GM12878 (cell line): ENCODE results near the gene SOX9. TPM values are rescaled to one million over a fixed set of nuclear protein-coding genes. Genes with fewer than 3 reads are reported as not detected.

Source experiments
- ATAC-seq: fragments of 200-7000 bp; cut with Tn5 transposase; 3 replicates; pipeline ENCODE4 v1.9.1; 2020; ENCODE audit warnings: mild to moderate bottlenecking, moderate library complexity
- BruUV-seq: library from RNA; stranded (reverse); fragments of 400-500 nt; replicated peaks from 2 replicates; lab custom pipeline; 2021; lab: Mats Ljungman, UMichigan
- CTCF ChIA-PET: fragments of 300-600 bp; sonication (Branson Sonifier 250); formaldehyde crosslinking; extraction: SDS; loops from one replicate; lab custom pipeline; 2021; ENCODE audit warnings: inconsistent platforms; lab: Yijun Ruan, JAX
- POLR2A ChIA-PET: fragments of 350-600 bp; formaldehyde crosslinking; extraction: SDS; loops from one replicate; lab custom pipeline; 2021; ENCODE audit warnings: inconsistent platforms; lab: Charles Lee
- RAD21 ChIA-PET: fragments of 300-600 bp; sonication (Branson Sonifier 250); formaldehyde crosslinking; loops from one replicate; lab custom pipeline; 2023; ENCODE audit warnings: antibody characterized with exemption; ENCODE audit not compliant: unreplicated experiment; lab: Charles Lee
- SMC1A ChIA-PET: fragments of 300-600 bp; sonication (Branson Sonifier 250); formaldehyde crosslinking; loops from one replicate; lab custom pipeline; 2023; ENCODE audit not compliant: unreplicated experiment, uncharacterized antibody; lab: Charles Lee
- DNase-seq: peaks from one replicate; pipeline ENCODE4 v3.0.0-alpha.2; 2011; ENCODE audit warnings: low read depth, low spot score
- FAIRE-seq: peaks from 3 replicates; lab custom pipeline; 2011; peaks lifted over from hg19 to GRCh38; lab: Jason Lieb, UNC
- H2AFZ ChIP-seq: 2 replicates; pipeline ENCODE4 v1.6.0; 2011; ENCODE audit warnings: low read depth, low read length, control low read depth; ENCODE audit not compliant: control insufficient read depth
- H3K27ac ChIP-seq: 2 replicates; pipeline ENCODE4 v1.5.1; 2011; ENCODE audit warnings: control low read depth; ENCODE audit not compliant: control insufficient read depth, insufficient read depth
- H3K27me3 ChIP-seq, 2 experiments: replicated peaks in 1 of 2; 2 replicates each; pipeline versions ENCODE4 v1.6.0 to v1.6.1; 2011; ENCODE audit warnings: low read length in 1 of 2; ENCODE audit not compliant: control insufficient read depth in 2 of 2, insufficient read depth in 2 of 2
- H3K36me3 ChIP-seq, 2 experiments: 2 replicates each; pipeline ENCODE4 v1.5.1; 2011; ENCODE audit warnings: low read length in 1 of 2; ENCODE audit not compliant: control insufficient read depth in 2 of 2, insufficient read depth in 2 of 2
- H3K4me1 ChIP-seq: 2 replicates; pipeline ENCODE4 v1.6.1; 2011; ENCODE audit warnings: mild to moderate bottlenecking, low read length, moderate library complexity, mixed read lengths; ENCODE audit not compliant: control insufficient read depth, insufficient read depth
- H3K4me2 ChIP-seq: 2 replicates; pipeline ENCODE4 v1.6.0; 2011; ENCODE audit warnings: control low read depth; ENCODE audit not compliant: control insufficient read depth, insufficient read depth
- H3K4me3 ChIP-seq: fragments of 200-600 bp; sonication (generic); 2 replicates; pipeline ENCODE4 v1.5.1; 2016
- H3K79me2 ChIP-seq: 2 replicates; pipeline ENCODE4 v1.6.0; 2011; ENCODE audit warnings: low read length; ENCODE audit not compliant: control insufficient read depth, insufficient read depth
- H3K9ac ChIP-seq: 2 replicates; pipeline ENCODE4 v1.8.0; 2011; ENCODE audit warnings: low read length, control low read depth, mixed read lengths; ENCODE audit not compliant: control insufficient read depth, insufficient read depth
- H3K9me3 ChIP-seq: replicated peaks from 3 replicates; pipeline ENCODE4 v1.5.1; 2011; ENCODE audit warnings: mild to moderate bottlenecking, low read length; ENCODE audit not compliant: control insufficient read depth, insufficient read depth
- H4K20me1 ChIP-seq: 2 replicates; pipeline ENCODE4 v1.6.0; 2011; ENCODE audit not compliant: control insufficient read depth, insufficient read depth
- CBX5 ChIP-seq: sonication (generic); IDR thresholded peaks from 2 replicates; pipeline ENCODE4 v1.6.1; 2016; ENCODE audit warnings: low read depth, moderate library complexity, mild to moderate bottlenecking, inconsistent platforms
- CREB1 ChIP-seq: IDR thresholded peaks from 2 replicates; pipeline ENCODE4 v1.6.1; 2012; ENCODE audit warnings: low read depth, mild to moderate bottlenecking, inconsistent platforms
- ELK1 ChIP-seq: IDR thresholded peaks from 2 replicates; pipeline ENCODE4 v1.6.1; 2012; ENCODE audit warnings: low read depth, low read length, improper control_type of control experiment
- HDAC2 ChIP-seq: fragments of 200-600 bp; sonication (generic); IDR thresholded peaks from 2 replicates; pipeline ENCODE4 v1.6.1; 2017
- IKZF2 ChIP-seq, 2 experiments: fragments of 450-650 bp; IDR thresholded peaks; 2 replicates each; pipeline ENCODE4 v1.6.1; 2017; ENCODE audit warnings: mild to moderate bottlenecking in 2 of 2, moderate library complexity in 2 of 2
- MEF2A ChIP-seq: IDR thresholded peaks from 2 replicates; pipeline ENCODE4 v1.6.1; 2011; ENCODE audit warnings: low read depth, mild to moderate bottlenecking, low read length, moderate library complexity; ENCODE audit not compliant: insufficient read depth
- SIX5 ChIP-seq: IDR thresholded peaks from 2 replicates; pipeline ENCODE4 v1.6.1; 2011; ENCODE audit warnings: mild to moderate bottlenecking, low read depth, low read length, moderate library complexity; ENCODE audit not compliant: severe bottlenecking
- STAT3 ChIP-seq: IDR thresholded peaks from 2 replicates; pipeline ENCODE4 v1.6.1; 2011; ENCODE audit warnings: low read depth, low read length, improper control_type of control experiment
- ZNF384 ChIP-seq: IDR thresholded peaks from 2 replicates; pipeline ENCODE4 v1.6.1; 2012; ENCODE audit warnings: low read depth, mild to moderate bottlenecking, low read length, improper control_type of control experiment, borderline replicate concordance
- ZSCAN29 ChIP-seq: fragments of 450-650 bp; IDR thresholded peaks from 2 replicates; pipeline ENCODE4 v1.6.1; 2017; ENCODE audit warnings: mild to moderate bottlenecking, moderate library complexity
- WGBS: methylation state at CpG from one replicate; pipeline ENCODE4 v1.1.6; 2016; ENCODE audit warnings: low lambda C conversion rate; ENCODE audit not compliant: insufficient replicate concordance, insufficient coverage; ENCODE audit errors: missing lambda C conversion rate; 5-methylcytosine and 5-hydroxymethylcytosine counted together
- in situ Hi-C: fragments of 300-500 bp; cut with MboI; formaldehyde crosslinking; loops from 9 replicates; pipeline ENCODE4 v1.14.3; 2018; ENCODE audit warnings: mixed read lengths
- intact Hi-C: fragments of 100-400 bp; cut with micrococcal nuclease; formaldehyde crosslinking; loops from one replicate; pipeline ENCODE4 v1.14.2; 2022; ENCODE audit not compliant: unreplicated experiment
- polyA plus RNA-seq, 11 experiments: library from polyadenylated mRNA; depleted of rRNA in 4 of 11; unstranded in 6 of 11; stranded (reverse) in 5 of 11; fragments of >200 nt; fragmentation: Nextera tagmentation in 4 of 11; fragmentation: Illumina TruSeq in 1 of 11; extraction: Ambion mirVana in 4 of 11; extraction: Trizol in 1 of 11; gene quantifications; 1 replicate in 1 of 11; 2 replicates in 10 of 11; pipeline versions ENCODE4 v1.2.1 to v1.2.3, GENCODE V29; 2011 to 2016; ENCODE audit warnings: inconsistent platforms in 2 of 11, missing spikeins in 2 of 11, low read depth in 1 of 11
- total RNA-seq, 4 experiments: library from RNA; depleted of rRNA in 3 of 4; stranded (reverse); fragments of >200 nt in 3 of 4; fragmentation: Illumina TruSeq in 1 of 4; extraction: Trizol in 1 of 4; gene quantifications; 2 replicates each; pipeline versions ENCODE4 v1.2.1 to v1.2.3, GENCODE V29; 2013 to 2021
- TF ChIP-seq, protein P1 (sequence below): IDR thresholded peaks from 2 replicates; pipeline ENCODE4 v1.6.1; 2011; ENCODE audit warnings: low read depth, mild to moderate bottlenecking, low read length, moderate library complexity, borderline replicate concordance; ENCODE audit errors: extremely low read depth

SOX9 gene
- total and polyA plus RNA-seq, 10 of the 15 experiments (the other 5 are each of a cell fraction or from before 2014, with no cell fraction given), result 1.2 to 19.0 (median 5.5) TPM

DNA sequence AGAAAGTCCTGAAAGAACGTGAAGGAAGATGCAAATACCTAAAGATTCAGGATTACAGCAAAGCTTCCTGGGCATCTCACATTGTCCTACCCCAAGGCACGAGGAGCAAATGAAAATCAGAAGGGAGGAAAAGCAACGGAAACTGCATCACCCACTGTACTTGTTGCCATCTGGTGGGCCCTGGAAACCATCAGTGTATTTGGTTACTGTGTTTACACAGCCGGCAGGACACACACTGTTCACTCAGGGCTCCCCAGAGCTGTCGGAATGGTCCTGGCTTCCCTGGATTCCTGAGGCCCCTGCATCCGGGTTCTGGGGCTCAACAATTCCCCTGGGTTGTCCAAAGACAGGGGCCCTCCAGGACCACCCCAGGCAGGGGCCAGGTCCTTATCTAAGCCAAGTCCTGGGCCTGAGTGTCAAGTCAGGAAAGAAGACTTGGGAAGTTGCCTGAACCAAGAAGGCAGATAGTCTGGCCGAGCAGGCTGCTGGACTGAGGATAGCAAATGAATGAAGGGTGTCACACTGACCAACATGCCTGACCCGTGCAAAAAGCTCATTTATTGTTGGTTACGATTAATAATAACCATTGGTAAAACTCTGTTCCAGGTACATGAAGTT, 52.8 kb downstream of the SOX9 start:
- Histone ChIP-seq H3K36me3 (no peaks in the 10 kb centered on the region), H3K27ac (no peak overlapping the region), H3K9me3 (no peaks in the 10 kb centered on the region), H3K4me3 (no peak overlapping the region), H3K4me1 (no peaks in the 10 kb centered on the region), H3K79me2 (no peaks in the 10 kb centered on the region), H3K4me2 (no peak overlapping the region), H3K27me3 (no peaks in the 10 kb centered on the region; a peak in 2 of 4 replicates), H2AFZ (no peak overlapping the region), H4K20me1 (no peaks in the 10 kb centered on the region), H3K9ac (no peak overlapping the region)
- ChIA-PET SMC1A (no interaction called here), POLR2A (no interaction called here), RAD21 (no interaction called here), CTCF (interaction anchor here (0.7 kb wide), 1 partner anchor 704 kb away, joined by 9 read pairs; no protein-coding TSS in a partner anchor)
- intact Hi-C loops (no loop called here), in situ Hi-C loops (no loop called here)
- no TSS peak for BruUV-seq
- FAIRE-seq (no peak), DNase-seq (no peak), ATAC-seq (no peak)
- no peak for TF ChIP-seq IKZF2 (IDR thresholded peaks at IDR 0.05)
- no peak for TF ChIP-seq ELK1
- TF ChIP-seq CREB1, result no peak
- TF ChIP-seq MEF2A, result no peak
- TF ChIP-seq HDAC2, result no peak
- WGBS, result 6% methylated on average over 9 of the region's 9 CpGs

GRCh38 chr17:72175263-72175662, 54.4 kb downstream of the SOX9 start:
- no peak for ATAC-seq
- TF ChIP-seq CBX5, result no peak
- TF ChIP-seq, protein P1, sequence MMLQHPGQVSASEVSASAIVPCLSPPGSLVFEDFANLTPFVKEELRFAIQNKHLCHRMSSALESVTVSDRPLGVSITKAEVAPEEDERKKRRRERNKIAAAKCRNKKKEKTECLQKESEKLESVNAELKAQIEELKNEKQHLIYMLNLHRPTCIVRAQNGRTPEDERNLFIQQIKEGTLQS, result no peak
- TF ChIP-seq STAT3, result no peak
- no peak for TF ChIP-seq ZNF384
- TF ChIP-seq ZSCAN29, result no peak
- no peak for TF ChIP-seq SIX5

More at GRCh38 chr17:72175263-72175662, 54.4 kb downstream of the SOX9 start:
- H3K27ac ChIP-seq, result no peak overlapping the region
- WGBS, result 57% methylated on average over 4 of the region's 4 CpGs
- no peaks in the 10 kb centered on the region for H3K79me2 ChIP-seq
- intact Hi-C loops, result no loop called here
- DNase-seq, result no peak
- ChIA-PET POLR2A (no interaction called here), SMC1A (no interaction called here), CTCF (no interaction called here), RAD21 (no interaction called here)
- FAIRE-seq, result no peak
- no peak overlapping the region for H3K4me3 ChIP-seq
- no peaks in the 10 kb centered on the region for H3K9me3 ChIP-seq
- H3K36me3 ChIP-seq, result no peaks in the 10 kb centered on the region
- H3K27me3 ChIP-seq, result no peaks in the 10 kb centered on the region; a peak in 2 of 4 replicates
- no peak overlapping the region for H3K9ac ChIP-seq
- H4K20me1 ChIP-seq, result no peaks in the 10 kb centered on the region
- no peak overlapping the region for H2AFZ ChIP-seq
- BruUV-seq, result no TSS peak
- H3K4me1 ChIP-seq, result no peaks in the 10 kb centered on the region
- in situ Hi-C loops, result no loop called here
- no peak overlapping the region for H3K4me2 ChIP-seq
